GM19025 (cell line): ENCODE measurements around the gene C1orf167.

Experiments
- ATAC-seq: cut with Tn5 transposase; IDR thresholded peaks from one replicate; pipeline ENCODE4 v1.9.1; 2021; ENCODE audit warnings: mild to moderate bottlenecking, low read depth, moderate library complexity; ENCODE audit not compliant: unreplicated experiment

C1orf167 gene

GRCh38 chr1:11826946-11827345 is 65.0 kb downstream of the C1orf167 start:
- no peak for ATAC-seq

GRCh38 chr1:11828511-11828910 is 66.5 kb downstream of the C1orf167 start:
- ATAC-seq: no peak

GRCh38 chr1:11831945-11832725 is 70.1 kb downstream of the C1orf167 start:
- ATAC-seq: no peak

- no peak for ATAC-seq
Measured at GRCh38 chr1:11833497-11833896, 71.5 kb downstream of the C1orf167 start.

GRCh38 chr1:11833900-11834299 is 71.9 kb downstream of the C1orf167 start:
- no peak for ATAC-seq

- ATAC-seq: no peak
Measured at GRCh38 chr1:11835441-11836225, 73.6 kb downstream of the C1orf167 start.

- no peak for ATAC-seq
Measured at GRCh38 chr1:11836955-11837766, 75.2 kb downstream of the C1orf167 start.

GRCh38 chr1:11837767-11838348 is 75.9 kb downstream of the C1orf167 start:
- ATAC-seq: no peak

GRCh38 chr1:11838349-11839272 is 76.6 kb downstream of the C1orf167 start:
- ATAC-seq: no peak
